Astrocyte (in vitro differentiated cells and primary cell): ENCODE data around the gene STMN1. TPM values are rescaled to one million over a fixed set of nuclear protein-coding genes. Genes with fewer than 3 reads are reported as not detected.

ENCODE experiments used
- DNase-seq: peaks from one replicate; pipeline ENCODE4 v3.0.0-alpha.2; 2010; ENCODE audit warnings: low read depth
- FAIRE-seq: peaks from 2 replicates; lab custom pipeline; 2011; peaks lifted over from hg19 to GRCh38; lab: Jason Lieb, UNC
- H2AFZ ChIP-seq: 2 replicates; pipeline ENCODE4 v1.6.0; 2012; ENCODE audit warnings: low read depth, low read length, inconsistent platforms
- H3K27ac ChIP-seq: 2 replicates; pipeline ENCODE4 v1.5.1; 2011; ENCODE audit warnings: low read depth, low read length, inconsistent platforms
- H3K27me3 ChIP-seq: 2 replicates; pipeline ENCODE4 v1.6.0; 2011; ENCODE audit warnings: low read length, inconsistent platforms; ENCODE audit not compliant: insufficient read depth
- H3K36me3 ChIP-seq: 2 replicates; pipeline ENCODE4 v1.5.1; 2011; ENCODE audit warnings: low read length, inconsistent platforms; ENCODE audit not compliant: insufficient read depth
- H3K4me1 ChIP-seq: 2 replicates; pipeline ENCODE4 v1.5.1; 2011; ENCODE audit warnings: low read length, inconsistent platforms; ENCODE audit not compliant: insufficient read depth
- H3K4me2 ChIP-seq: 2 replicates; pipeline ENCODE4 v1.6.0; 2012; ENCODE audit warnings: low read length, inconsistent platforms
- H3K4me3 ChIP-seq: 2 replicates; pipeline ENCODE4 v1.5.1; 2011; ENCODE audit warnings: low read depth, mild to moderate bottlenecking, low read length, inconsistent platforms; ENCODE audit not compliant: insufficient read depth
- H3K79me2 ChIP-seq: 2 replicates; pipeline ENCODE4 v1.6.0; 2012; ENCODE audit warnings: mild to moderate bottlenecking, low read length, inconsistent platforms; ENCODE audit not compliant: insufficient read depth
- H3K9ac ChIP-seq: 2 replicates; pipeline ENCODE4 v1.6.0; 2012; ENCODE audit warnings: mild to moderate bottlenecking, low read length, inconsistent platforms
- H3K9me3 ChIP-seq: 2 replicates; pipeline ENCODE4 v1.5.1; 2012; ENCODE audit warnings: low read depth, mild to moderate bottlenecking, low read length, inconsistent platforms; ENCODE audit not compliant: insufficient read depth
- H4K20me1 ChIP-seq: 2 replicates; pipeline ENCODE4 v1.6.0; 2012; ENCODE audit warnings: low read length, inconsistent platforms; ENCODE audit not compliant: insufficient read depth
- H3K27ac Mint-ChIP-seq: one replicate; pipeline ENCODE4 v1.8.0; 2021; ENCODE audit warnings: mild to moderate bottlenecking, mixed read lengths; ENCODE audit not compliant: unreplicated experiment
- H3K27me3 Mint-ChIP-seq: one replicate; pipeline ENCODE4 v1.8.0; 2021; ENCODE audit warnings: low read depth, mixed read lengths; ENCODE audit not compliant: unreplicated experiment
- H3K36me3 Mint-ChIP-seq: one replicate; pipeline ENCODE4 v1.8.0; 2021; ENCODE audit warnings: low read depth, mixed read lengths; ENCODE audit not compliant: unreplicated experiment
- H3K4me1 Mint-ChIP-seq: one replicate; pipeline ENCODE4 v1.8.0; 2021; ENCODE audit warnings: low read depth, mixed read lengths; ENCODE audit not compliant: unreplicated experiment
- H3K4me3 Mint-ChIP-seq: one replicate; pipeline ENCODE4 v1.8.0; 2021; ENCODE audit warnings: mild to moderate bottlenecking, moderate library complexity, mixed read lengths; ENCODE audit not compliant: unreplicated experiment
- H3K9me3 Mint-ChIP-seq: one replicate; pipeline ENCODE4 v1.8.0; 2021; ENCODE audit warnings: mild to moderate bottlenecking, mixed read lengths; ENCODE audit not compliant: unreplicated experiment
- EZH2 ChIP-seq: IDR thresholded peaks from 2 replicates; pipeline ENCODE4 v1.6.1; 2012; ENCODE audit warnings: mild to moderate bottlenecking, low read length, inconsistent platforms; ENCODE audit not compliant: insufficient read depth
- total RNA-seq: library from RNA; stranded (reverse); gene quantifications from 2 replicates; pipeline ENCODE4 v1.2.1, GENCODE V29; 2021
- TF ChIP-seq, protein P1 (sequence below): IDR thresholded peaks from 2 replicates; pipeline ENCODE4 v1.5.1; 2011; ENCODE audit warnings: low read depth, mild to moderate bottlenecking, inconsistent platforms, low read length, moderate library complexity; ENCODE audit not compliant: insufficient read depth

STMN1 gene
- total RNA-seq, 1 donor from 2014 or later, result 173 TPM

DNA sequence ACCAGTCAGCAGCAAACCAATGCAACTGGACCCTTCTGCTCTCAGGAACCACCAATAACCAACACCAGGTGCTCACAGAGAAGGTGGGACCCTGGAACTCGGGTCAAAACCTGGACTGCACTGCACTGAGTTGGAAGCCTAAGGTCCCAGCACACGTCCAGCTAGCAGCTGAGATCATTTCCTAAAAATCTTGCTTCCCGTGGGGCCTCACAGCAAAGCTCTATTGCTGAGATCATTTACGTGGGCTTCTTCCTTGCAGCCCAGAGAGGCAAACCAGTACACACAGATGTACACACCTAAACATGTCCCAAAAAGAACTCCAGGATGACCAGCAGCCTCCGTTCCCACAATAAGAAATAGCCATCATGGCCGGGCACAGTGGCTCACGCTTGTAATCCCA, 22.8 kb upstream of the STMN1 start:
- H3K27ac ChIP-seq, result no peak overlapping the region
- peaks cover 8% of the 10 kb centered on the region for H3K4me1 Mint-ChIP-seq
- H3K9ac ChIP-seq, result no peak overlapping the region
- H2AFZ ChIP-seq, result no peak overlapping the region
- H3K4me3 Mint-ChIP-seq, result no peak overlapping the region
- no peaks in the 10 kb centered on the region for H3K79me2 ChIP-seq
- TF ChIP-seq, protein P1, sequence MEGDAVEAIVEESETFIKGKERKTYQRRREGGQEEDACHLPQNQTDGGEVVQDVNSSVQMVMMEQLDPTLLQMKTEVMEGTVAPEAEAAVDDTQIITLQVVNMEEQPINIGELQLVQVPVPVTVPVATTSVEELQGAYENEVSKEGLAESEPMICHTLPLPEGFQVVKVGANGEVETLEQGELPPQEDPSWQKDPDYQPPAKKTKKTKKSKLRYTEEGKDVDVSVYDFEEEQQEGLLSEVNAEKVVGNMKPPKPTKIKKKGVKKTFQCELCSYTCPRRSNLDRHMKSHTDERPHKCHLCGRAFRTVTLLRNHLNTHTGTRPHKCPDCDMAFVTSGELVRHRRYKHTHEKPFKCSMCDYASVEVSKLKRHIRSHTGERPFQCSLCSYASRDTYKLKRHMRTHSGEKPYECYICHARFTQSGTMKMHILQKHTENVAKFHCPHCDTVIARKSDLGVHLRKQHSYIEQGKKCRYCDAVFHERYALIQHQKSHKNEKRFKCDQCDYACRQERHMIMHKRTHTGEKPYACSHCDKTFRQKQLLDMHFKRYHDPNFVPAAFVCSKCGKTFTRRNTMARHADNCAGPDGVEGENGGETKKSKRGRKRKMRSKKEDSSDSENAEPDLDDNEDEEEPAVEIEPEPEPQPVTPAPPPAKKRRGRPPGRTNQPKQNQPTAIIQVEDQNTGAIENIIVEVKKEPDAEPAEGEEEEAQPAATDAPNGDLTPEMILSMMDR, result no peak
- TF ChIP-seq EZH2, result no peak
- H3K4me2 ChIP-seq, result no peak overlapping the region
- DNase-seq, result no peak
- H3K27me3 Mint-ChIP-seq, result peaks cover 19% of the 10 kb centered on the region
- H4K20me1 ChIP-seq, result no peaks in the 10 kb centered on the region
- no peaks in the 10 kb centered on the region for H3K36me3 ChIP-seq
- no peak overlapping the region for H3K27ac Mint-ChIP-seq
- H3K36me3 Mint-ChIP-seq, result no peaks in the 10 kb centered on the region
- H3K4me3 ChIP-seq, result no peak overlapping the region
- FAIRE-seq, result no peak
- no peaks in the 10 kb centered on the region for H3K9me3 Mint-ChIP-seq
- no peaks in the 10 kb centered on the region for H3K9me3 ChIP-seq
- no peaks in the 10 kb centered on the region for H3K4me1 ChIP-seq
- peaks cover 5% of the 10 kb centered on the region for H3K27me3 ChIP-seq

DNA sequence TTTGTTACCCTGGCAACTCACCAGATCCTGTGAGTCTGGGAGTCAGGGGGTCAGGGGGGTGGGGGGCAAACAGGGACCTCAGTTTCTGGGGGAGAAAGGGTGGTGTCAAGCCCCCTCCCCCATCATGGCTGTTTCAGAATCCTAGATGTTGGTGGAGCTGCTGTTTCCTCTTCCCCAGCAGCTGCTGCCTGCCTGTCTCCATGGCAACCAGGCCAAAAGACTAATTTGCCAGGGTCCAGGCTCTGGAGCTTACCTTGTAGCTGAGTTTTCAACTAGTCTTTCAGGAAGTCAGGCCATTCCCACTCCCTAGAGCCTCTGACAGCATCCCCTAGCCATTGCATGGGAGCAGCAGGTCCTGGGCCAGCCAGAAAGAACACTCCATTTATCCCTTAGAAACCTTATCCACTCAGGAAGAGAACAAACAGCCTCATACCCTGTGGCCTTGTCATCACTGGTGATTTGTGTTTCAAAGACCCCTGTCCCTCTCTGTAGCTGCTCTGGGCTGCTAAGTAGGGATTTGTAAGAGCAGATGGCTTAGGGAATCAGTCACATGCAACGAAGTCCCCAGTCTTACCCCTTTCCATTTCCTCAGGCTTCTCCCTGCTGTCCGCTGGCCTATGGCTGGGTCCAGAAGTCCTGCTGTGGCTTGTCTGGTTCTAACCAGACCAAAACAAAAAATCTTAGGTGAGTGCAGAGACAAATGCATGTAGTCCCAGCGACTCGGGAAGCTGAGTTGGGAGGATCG, 21.5 kb upstream of the STMN1 start:
- Mint-ChIP-seq H3K9me3 (no peaks in the 10 kb centered on the region), H3K27me3 (peaks cover 16% of the 10 kb centered on the region), H3K27ac (no peak overlapping the region), H3K36me3 (no peaks in the 10 kb centered on the region), H3K4me1 (peaks cover 3% of the 10 kb centered on the region), H3K4me3 (no peak overlapping the region)
- no peaks in the 10 kb centered on the region for H4K20me1 ChIP-seq
- no peak overlapping the region for H3K4me3 ChIP-seq
- no peak for FAIRE-seq
- H3K79me2 ChIP-seq, result no peaks in the 10 kb centered on the region
- H2AFZ ChIP-seq, result peak overlapping the region; percentile 47
- H3K9me3 ChIP-seq, result no peaks in the 10 kb centered on the region
- no peak overlapping the region for H3K4me2 ChIP-seq
- no peak overlapping the region for H3K27ac ChIP-seq
- H3K27me3 ChIP-seq, result peaks cover 5% of the 10 kb centered on the region
- TF ChIP-seq, protein P1, result no peak
- TF ChIP-seq EZH2, result no peak
- DNase-seq, result no peak
- no peaks in the 10 kb centered on the region for H3K36me3 ChIP-seq
- peaks cover 10% of the 10 kb centered on the region for H3K4me1 ChIP-seq
- H3K9ac ChIP-seq, result no peak overlapping the region
